HCT116 (cell line): ENCODE results near the gene CST8.

Source experiments
- CEBPB ChIP-seq: IDR thresholded peaks from 2 replicates; pipeline ENCODE4 v1.6.1; 2012; ENCODE audit warnings: low read depth
- EZH2 ChIP-seq: fragments of 200-600 bp; sonication (generic); IDR thresholded peaks from 2 replicates; pipeline ENCODE4 v1.6.1; 2017; ENCODE audit warnings: antibody characterized with exemption, mixed run types
- EZH2phosphoT487 ChIP-seq: fragments of 200-600 bp; IDR thresholded peaks from 2 replicates; pipeline ENCODE4 v1.6.1; 2018; ENCODE audit warnings: antibody characterized with exemption, borderline replicate concordance
- POLR2A ChIP-seq: IDR thresholded peaks from 2 replicates; pipeline ENCODE4 v1.7.0; 2011; ENCODE audit warnings: borderline replicate concordance; ENCODE audit not compliant: insufficient read depth, insufficient read length; ENCODE audit errors: extremely low read depth
- POLR2AphosphoS5 ChIP-seq: IDR thresholded peaks from 2 replicates; pipeline ENCODE4 v1.6.1; 2011; ENCODE audit warnings: mild to moderate bottlenecking, low read depth, low read length, moderate library complexity
- RAD21 ChIP-seq: IDR thresholded peaks from 2 replicates; pipeline ENCODE4 v1.6.1; 2012; ENCODE audit warnings: low read depth, mild to moderate bottlenecking
- SP1 ChIP-seq: IDR thresholded peaks from 2 replicates; pipeline ENCODE4 v1.6.1; 2012; ENCODE audit warnings: low read depth
- TCF7L2 ChIP-seq: IDR thresholded peaks from 2 replicates; pipeline ENCODE4 v1.7.0; 2011; ENCODE audit warnings: borderline replicate concordance, inconsistent platforms; ENCODE audit not compliant: insufficient read depth, insufficient read length; ENCODE audit errors: extremely low read depth
- YY1 ChIP-seq: IDR thresholded peaks from 2 replicates; pipeline ENCODE4 v1.6.1; 2011; ENCODE audit warnings: low read length, low read depth, moderate library complexity, mild to moderate bottlenecking; ENCODE audit not compliant: insufficient replicate concordance; ENCODE audit errors: extremely low read depth
- ZFX ChIP-seq: fragments of 450-650 bp; IDR thresholded peaks from 2 replicates; pipeline ENCODE4 v1.6.1; 2017
- ZNF274 ChIP-seq: fragments of 200-500 bp; sonication (Bioruptor generic); IDR thresholded peaks from 2 replicates; pipeline ENCODE4 v1.6.1; 2014; ENCODE audit warnings: mild to moderate bottlenecking, low read depth, low read length, inconsistent platforms
- TF ChIP-seq, protein P1 (sequence below), 3 experiments: fragments of 200-600 bp in 1 of 3; sonication (generic) in 1 of 3; IDR thresholded peaks in 2 of 3; conservative IDR thresholded peaks in 1 of 3; 2 replicates each; pipeline ENCODE4 v1.5.1; 2012 to 2017; ENCODE audit warnings: low read depth in 2 of 3, low read length in 2 of 3, antibody characterized with exemption in 1 of 3, borderline replicate concordance in 1 of 3, control low read depth in 1 of 3, mild to moderate bottlenecking in 1 of 3, mixed read lengths in 1 of 3, mixed run types in 1 of 3, moderate library complexity in 1 of 3; ENCODE audit not compliant: insufficient read depth in 1 of 3
- TF ChIP-seq, protein P2 (sequence below): IDR thresholded peaks from 2 replicates; pipeline ENCODE4 v1.6.1; 2011; ENCODE audit warnings: mild to moderate bottlenecking, low read length, moderate library complexity; ENCODE audit not compliant: insufficient replicate concordance; ENCODE audit errors: extremely low read depth
- TF ChIP-seq, protein P3 (sequence below): IDR thresholded peaks from 2 replicates; pipeline ENCODE4 v1.6.1; 2012; ENCODE audit warnings: low read depth

DNA sequence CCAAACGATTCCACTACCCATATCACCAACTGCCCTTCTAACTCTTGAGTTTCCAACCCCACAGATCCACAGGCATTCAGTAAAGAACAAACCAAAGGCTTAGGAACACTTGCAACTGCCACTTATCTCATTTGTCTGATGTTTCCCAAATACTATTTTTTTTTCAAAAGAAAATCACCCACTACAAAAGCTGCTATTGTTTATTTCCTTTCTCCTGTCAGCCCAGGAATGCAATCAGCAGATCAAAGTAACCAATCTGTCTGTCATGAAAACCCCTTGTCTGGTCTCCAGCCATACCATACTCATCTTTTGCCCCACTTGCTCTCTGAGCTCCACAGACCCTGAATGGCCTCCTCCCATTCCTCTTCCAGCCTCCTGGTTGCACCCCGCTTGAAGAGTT is 8.8 kb upstream of the CST8 start:
- TF ChIP-seq, protein P1, sequence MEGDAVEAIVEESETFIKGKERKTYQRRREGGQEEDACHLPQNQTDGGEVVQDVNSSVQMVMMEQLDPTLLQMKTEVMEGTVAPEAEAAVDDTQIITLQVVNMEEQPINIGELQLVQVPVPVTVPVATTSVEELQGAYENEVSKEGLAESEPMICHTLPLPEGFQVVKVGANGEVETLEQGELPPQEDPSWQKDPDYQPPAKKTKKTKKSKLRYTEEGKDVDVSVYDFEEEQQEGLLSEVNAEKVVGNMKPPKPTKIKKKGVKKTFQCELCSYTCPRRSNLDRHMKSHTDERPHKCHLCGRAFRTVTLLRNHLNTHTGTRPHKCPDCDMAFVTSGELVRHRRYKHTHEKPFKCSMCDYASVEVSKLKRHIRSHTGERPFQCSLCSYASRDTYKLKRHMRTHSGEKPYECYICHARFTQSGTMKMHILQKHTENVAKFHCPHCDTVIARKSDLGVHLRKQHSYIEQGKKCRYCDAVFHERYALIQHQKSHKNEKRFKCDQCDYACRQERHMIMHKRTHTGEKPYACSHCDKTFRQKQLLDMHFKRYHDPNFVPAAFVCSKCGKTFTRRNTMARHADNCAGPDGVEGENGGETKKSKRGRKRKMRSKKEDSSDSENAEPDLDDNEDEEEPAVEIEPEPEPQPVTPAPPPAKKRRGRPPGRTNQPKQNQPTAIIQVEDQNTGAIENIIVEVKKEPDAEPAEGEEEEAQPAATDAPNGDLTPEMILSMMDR (IDR thresholded peaks at IDR 0.05 in 2 of 3, conservative IDR thresholded peaks at IDR 0.05 in 1 of 3; ENCODE audit: borderline replicate concordance in 1 of 3, insufficient read depth in 1 of 3, low read depth in 2 of 3, low read length in 2 of 3): no peak
- no peak for TF ChIP-seq POLR2A
- no peak for TF ChIP-seq ZNF274
- no peak for TF ChIP-seq TCF7L2
- no peak for TF ChIP-seq RAD21
- no peak for TF ChIP-seq CEBPB
- TF ChIP-seq, protein P2, sequence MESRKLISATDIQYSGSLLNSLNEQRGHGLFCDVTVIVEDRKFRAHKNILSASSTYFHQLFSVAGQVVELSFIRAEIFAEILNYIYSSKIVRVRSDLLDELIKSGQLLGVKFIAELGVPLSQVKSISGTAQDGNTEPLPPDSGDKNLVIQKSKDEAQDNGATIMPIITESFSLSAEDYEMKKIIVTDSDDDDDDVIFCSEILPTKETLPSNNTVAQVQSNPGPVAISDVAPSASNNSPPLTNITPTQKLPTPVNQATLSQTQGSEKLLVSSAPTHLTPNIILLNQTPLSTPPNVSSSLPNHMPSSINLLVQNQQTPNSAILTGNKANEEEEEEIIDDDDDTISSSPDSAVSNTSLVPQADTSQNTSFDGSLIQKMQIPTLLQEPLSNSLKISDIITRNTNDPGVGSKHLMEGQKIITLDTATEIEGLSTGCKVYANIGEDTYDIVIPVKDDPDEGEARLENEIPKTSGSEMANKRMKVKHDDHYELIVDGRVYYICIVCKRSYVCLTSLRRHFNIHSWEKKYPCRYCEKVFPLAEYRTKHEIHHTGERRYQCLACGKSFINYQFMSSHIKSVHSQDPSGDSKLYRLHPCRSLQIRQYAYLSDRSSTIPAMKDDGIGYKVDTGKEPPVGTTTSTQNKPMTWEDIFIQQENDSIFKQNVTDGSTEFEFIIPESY: no peak
- no peak for TF ChIP-seq POLR2AphosphoS5
- TF ChIP-seq, protein P3, sequence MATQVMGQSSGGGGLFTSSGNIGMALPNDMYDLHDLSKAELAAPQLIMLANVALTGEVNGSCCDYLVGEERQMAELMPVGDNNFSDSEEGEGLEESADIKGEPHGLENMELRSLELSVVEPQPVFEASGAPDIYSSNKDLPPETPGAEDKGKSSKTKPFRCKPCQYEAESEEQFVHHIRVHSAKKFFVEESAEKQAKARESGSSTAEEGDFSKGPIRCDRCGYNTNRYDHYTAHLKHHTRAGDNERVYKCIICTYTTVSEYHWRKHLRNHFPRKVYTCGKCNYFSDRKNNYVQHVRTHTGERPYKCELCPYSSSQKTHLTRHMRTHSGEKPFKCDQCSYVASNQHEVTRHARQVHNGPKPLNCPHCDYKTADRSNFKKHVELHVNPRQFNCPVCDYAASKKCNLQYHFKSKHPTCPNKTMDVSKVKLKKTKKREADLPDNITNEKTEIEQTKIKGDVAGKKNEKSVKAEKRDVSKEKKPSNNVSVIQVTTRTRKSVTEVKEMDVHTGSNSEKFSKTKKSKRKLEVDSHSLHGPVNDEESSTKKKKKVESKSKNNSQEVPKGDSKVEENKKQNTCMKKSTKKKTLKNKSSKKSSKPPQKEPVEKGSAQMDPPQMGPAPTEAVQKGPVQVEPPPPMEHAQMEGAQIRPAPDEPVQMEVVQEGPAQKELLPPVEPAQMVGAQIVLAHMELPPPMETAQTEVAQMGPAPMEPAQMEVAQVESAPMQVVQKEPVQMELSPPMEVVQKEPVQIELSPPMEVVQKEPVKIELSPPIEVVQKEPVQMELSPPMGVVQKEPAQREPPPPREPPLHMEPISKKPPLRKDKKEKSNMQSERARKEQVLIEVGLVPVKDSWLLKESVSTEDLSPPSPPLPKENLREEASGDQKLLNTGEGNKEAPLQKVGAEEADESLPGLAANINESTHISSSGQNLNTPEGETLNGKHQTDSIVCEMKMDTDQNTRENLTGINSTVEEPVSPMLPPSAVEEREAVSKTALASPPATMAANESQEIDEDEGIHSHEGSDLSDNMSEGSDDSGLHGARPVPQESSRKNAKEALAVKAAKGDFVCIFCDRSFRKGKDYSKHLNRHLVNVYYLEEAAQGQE: no peak
- TF ChIP-seq EZH2: no peak
- TF ChIP-seq YY1: no peak
- no peak for TF ChIP-seq EZH2phosphoT487
- TF ChIP-seq SP1: no peak
- no peak for TF ChIP-seq ZFX
